T-helper 22 cell (primary cell): ENCODE data around the gene CMYA5.
"Not testable (repeated sequence)": the region's sequence is repeated elsewhere in the genome, so short reads cannot be mapped to it uniquely, and the experiment has no call there.

Experiments used
- DNase-seq: peaks from one replicate; pipeline ENCODE4 v3.0.0-alpha.2; 2020; ENCODE audit warnings: low read depth

The CMYA5 gene

DNA sequence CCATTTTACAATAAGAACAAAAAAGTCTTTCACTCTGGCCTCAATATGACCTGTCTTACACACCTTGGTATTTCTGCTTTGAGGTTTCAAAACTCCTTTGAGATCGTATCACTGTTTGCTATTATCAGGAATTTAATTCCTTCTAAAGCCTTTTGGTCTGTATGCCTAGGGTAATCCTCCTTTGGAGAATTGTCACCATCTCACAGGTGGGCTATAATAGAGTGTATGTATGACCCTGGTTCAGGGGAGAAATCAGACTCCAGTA lies 13.7 kb downstream of the CMYA5 start:
- DNase-seq: no peak

DNA sequence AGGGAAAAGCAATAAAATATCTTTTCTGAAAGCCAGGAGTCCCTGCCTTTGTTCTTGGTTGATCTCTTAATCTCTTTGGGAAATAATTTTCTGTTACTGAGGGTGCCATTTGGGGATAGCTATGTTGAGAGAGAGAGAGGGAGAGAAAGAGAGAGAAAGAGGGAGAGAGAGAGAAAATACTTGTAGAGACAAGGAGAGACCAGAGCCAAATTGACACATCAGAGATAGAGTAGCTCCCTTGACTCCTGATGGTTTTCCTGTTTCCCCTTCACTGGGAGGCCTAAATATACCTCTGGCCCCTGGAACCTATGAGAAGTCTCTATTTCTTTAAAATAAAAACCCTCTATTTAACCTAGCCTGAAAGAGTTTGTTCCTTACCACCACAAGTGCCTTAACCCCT lies 14.9 kb downstream of the CMYA5 start:
- DNase-seq: no peak

DNA sequence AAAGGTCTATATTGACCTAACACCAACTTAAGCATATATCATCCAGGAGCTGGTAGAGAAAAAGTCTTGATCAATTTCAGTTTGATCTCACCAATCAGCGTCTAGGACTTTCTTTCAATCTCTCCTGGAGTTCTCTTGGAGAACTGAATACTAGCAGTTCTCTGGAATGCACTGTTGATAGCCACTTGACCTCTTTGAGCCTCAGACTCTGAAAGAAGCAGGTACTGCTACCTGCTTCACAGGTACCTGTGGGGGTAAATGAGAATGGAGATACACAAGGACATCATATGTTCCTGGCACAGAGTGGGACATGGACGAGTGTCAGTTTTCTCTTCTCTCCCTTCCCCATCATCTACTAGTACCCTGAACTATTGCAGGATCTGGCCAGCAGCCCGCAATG lies 16.0 kb downstream of the CMYA5 start:
- DNase-seq: no peak

DNA sequence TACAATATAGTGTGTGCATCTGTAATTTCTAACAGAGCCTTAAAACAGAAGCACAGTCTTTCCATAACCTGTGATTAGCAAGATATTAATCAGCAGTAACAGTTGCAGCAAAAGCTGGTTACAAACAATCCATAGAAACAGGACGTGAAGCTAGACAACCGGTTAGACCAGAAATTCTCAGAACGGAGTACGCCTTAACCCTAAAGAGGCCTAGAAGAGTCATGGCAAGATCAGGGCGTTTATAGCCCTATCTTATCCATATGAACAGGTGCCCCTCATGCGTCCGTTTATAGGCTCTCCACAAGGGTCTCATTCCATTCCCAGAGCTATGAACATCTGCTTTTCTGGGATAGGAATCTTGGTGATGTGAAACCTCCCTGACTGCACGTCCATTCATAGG lies 16.7 kb downstream of the CMYA5 start:
- not testable (repeated sequence) for DNase-seq

DNA sequence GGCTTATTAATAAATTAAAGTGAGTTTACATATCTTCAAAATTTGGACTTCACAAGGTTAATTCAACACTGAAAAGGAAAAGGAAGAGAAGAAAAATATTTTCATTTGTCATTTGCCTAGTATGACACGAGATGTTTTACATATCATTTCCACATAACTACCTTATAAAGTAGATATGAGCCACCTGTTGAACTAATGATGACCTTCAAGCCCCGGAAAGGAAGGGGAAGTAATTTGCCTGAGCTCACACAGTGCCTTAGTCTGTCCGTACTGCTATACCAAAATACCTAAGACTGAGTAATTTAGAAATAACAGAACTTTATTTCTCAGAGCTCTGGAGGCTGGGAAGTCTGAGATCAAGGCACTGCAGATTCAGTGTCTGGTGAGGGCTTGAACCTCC lies 17.9 kb downstream of the CMYA5 start:
- DNase-seq: no peak

DNA sequence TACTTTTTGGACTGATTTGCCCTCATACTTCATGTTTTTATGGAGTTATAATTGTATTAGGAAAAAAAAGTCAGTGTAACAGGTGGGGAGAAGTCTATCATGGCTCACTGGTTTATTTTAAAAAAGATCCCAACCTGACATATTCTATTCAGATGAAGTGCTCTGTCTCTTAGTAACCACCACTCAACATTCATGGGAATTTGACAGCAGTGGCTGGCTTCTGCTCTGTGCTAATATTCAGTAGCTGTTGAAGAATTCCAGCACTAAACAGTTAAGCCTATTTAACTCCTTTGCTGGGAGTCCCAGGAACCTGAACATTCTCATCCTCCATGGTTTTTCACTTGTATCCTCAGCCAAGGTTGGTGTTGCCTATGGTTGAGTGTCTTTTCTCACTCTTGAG lies 23.1 kb downstream of the CMYA5 start:
- no peak for DNase-seq

DNA sequence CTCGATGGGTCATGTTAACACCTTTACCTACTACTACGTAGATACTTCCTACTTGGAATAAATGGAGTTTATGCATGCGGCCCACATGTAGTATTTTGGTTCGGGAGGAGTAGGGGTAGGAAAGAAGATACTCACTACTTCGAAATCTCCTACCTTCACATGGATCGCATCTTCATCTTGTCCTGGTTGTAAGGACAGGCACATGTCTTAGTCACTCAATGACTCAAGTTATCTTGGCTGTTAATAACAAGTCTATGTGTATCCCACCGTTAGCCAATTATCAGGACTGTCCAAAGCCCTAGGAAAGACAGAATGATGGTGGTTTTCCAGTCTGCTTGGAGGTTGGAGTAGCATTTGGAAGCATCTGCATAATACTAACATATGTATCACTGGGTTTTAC lies 24.1 kb downstream of the CMYA5 start:
- DNase-seq: no peak

DNA sequence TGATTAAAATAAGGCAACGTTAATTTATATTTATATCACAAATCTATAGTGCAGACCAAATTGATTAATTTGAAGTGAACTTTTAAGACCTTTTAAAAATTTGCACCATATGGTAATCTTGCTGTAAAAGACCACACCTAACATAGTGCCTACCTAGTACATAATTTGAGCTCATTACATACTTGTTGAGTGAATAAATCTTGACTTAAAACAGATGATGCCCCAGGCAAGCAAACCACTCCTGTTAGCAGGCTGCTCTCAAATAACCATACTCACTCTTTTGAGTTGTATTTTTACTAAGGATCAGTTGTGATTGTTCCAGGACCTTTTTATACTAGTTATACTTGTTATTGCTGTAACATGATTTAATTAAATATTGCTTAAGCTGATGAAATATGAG lies 27.2 kb downstream of the CMYA5 start:
- no peak for DNase-seq

DNA sequence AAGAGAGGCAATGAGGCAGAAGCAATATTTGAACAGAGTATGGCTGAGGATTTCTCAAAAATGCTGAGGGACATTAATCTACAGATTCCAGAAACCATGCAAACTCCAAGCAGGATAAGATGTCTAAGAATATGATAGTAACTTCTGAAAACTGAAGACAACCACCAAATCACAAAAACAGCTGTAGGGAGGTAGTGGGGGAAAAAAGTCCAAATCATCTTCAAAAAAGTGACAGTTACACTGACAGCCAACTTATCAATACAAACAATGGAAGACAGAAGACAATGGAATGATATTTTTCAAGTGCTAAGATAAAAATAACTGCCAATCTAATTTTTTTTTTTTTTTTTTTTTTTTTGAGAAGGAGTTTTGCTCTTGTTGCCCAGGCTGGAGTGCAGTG lies 30.5 kb downstream of the CMYA5 start:
- no peak for DNase-seq

DNA sequence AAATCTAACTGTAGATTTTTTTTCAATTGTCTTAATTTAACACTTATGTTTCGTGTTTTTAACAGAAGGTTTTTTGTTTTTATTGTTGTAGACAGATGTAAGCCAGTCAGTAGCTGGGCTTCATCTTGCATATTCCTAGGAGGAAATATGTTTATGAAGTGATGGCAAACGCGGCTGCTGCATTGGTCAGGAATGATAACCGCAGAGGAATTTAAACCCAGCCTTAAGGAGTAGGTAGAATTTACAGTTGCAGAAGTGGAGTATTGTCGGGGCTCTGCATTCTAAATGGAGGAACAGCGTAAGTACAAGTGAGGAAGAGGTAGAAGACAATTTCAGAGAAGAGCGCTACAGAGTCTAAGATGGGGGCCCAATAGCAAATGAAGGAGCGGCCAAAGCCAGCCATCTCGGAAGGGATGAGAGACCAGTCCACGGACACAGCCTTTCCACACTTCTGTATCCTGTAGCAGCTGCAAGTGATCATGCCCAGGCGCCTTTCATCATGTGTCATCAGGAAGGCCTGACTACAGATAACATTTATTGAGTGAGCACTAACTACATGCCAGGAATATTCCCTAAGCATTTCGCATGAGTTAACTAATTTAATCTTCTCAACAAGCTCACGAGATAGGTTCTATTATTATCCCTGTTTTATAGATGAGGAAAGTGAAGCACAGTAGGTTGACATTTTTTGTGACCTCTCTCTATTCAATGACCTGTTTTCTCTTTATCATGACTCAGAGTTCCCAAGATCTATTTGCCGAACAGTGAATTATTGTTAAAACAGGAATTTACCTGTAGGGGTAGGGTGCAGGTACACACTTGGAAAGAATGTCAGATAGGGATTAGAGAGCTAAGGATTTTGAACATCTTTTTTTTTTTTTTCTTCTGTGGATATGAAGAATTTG lies 38.1 kb downstream of the CMYA5 start:
- no peak for DNase-seq

DNA sequence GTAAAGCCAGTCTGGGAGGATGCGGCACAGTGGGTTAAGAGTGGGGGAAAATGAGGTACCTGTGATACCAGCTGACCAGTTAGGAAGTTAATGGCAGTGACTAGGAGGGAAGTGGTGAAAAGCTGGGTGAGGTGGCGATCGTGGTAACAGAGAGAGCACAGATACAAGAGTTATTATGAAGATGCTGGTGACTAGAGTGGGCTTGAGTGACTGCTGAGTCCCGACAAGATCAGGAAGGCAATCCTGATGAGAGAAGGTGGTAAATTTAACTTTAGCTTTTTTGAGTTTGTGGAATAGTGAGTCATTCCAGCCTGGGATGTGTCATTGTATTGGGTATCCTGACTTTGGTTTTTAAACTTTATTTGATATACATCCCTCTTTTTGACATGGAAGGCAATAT lies 38.8 kb downstream of the CMYA5 start:
- DNase-seq: no peak

DNA sequence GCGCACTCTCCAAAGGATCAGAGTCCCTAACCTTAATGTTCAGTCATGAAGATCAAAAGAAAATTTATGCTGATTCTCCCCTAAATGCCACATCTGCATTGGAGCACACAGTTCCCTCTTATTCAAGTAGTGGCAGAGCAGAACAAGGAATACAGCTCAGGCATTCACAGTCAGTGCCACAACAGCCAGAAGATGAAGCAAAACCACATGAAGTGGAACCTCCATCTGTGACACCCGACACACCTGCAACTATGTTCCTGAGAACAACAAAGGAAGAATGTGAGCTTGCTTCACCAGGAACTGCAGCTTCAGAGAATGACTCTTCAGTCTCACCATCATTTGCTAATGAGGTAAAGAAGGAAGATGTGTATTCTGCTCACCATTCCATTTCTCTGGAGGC lies 40.0 kb downstream of the CMYA5 start:
- no peak for DNase-seq

DNA sequence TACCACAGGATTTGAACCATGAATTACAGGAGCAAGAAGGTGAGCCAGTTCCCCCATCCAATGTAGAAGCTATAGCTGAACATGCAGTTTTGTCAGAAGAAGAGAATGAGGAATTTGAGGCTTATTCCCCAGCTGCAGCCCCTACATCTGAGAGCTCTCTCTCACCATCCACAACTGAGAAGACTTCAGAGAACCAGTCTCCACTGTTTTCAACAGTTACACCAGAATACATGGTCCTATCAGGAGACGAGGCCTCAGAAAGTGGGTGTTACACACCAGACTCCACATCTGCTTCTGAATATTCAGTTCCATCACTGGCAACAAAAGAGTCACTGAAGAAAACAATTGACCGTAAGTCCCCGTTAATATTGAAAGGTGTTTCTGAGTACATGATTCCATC lies 40.9 kb downstream of the CMYA5 start:
- no peak for DNase-seq

DNA sequence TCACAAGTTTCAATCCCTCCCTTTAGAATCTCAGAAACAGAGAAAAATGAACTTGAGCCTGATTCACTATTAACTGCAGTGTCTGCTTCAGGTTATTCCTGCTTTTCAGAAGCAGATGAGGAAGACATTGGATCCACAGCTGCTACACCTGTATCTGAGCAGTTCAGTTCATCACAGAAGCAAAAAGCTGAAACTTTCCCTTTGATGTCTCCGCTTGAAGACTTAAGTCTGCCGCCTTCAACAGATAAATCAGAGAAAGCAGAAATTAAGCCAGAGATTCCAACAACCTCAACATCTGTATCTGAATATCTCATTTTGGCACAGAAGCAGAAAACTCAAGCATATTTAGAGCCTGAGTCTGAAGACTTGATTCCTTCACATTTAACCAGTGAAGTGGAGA lies 42.1 kb downstream of the CMYA5 start:
- DNase-seq: no peak

DNA sequence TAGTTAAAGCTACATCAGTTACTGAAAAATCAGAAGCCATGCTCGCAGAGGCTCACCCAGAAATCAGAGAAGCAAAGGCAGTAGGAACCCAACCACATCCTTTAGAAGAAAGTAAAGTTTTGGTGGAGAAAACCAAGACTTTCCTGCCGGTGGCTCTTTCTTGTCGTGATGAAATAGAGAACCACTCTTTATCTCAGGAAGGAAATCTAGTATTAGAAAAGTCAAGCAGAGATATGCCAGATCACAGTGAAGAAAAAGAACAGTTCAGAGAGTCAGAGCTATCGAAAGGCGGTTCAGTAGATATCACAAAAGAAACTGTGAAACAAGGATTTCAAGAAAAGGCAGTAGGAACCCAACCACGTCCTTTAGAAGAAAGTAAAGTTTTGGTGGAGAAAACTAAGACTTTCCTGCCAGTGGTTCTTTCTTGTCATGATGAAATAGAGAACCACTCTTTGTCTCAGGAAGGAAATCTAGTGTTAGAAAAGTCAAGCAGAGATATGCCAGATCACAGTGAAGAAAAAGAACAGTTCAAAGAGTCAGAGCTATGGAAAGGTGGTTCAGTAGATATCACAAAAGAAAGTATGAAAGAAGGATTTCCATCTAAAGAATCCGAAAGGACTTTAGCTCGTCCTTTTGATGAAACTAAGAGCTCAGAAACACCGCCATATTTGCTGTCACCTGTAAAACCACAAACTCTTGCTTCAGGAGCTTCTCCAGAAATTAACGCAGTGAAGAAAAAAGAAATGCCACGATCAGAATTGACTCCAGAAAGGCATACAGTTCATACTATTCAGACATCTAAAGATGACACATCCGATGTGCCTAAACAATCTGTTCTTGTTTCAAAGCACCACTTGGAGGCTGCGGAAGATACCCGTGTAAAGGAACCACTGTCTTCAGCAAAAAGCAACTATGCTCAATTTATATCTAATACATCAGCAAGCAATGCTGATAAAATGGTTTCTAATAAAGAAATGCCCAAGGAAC lies 47.2 kb downstream of the CMYA5 start:
- DNase-seq: no peak

DNA sequence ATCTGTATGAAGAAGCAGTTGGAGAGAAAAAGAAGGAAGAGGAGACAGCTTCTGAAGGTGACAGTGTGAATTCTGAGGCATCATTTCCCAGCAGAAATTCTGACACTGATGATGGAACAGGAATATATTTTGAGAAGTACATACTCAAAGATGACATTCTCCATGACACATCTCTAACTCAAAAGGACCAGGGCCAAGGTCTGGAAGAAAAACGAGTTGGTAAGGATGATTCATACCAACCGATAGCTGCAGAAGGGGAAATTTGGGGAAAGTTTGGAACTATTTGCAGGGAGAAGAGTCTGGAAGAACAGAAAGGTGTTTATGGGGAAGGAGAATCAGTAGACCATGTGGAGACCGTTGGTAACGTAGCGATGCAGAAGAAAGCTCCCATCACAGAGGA lies 48.7 kb downstream of the CMYA5 start:
- DNase-seq: no peak

DNA sequence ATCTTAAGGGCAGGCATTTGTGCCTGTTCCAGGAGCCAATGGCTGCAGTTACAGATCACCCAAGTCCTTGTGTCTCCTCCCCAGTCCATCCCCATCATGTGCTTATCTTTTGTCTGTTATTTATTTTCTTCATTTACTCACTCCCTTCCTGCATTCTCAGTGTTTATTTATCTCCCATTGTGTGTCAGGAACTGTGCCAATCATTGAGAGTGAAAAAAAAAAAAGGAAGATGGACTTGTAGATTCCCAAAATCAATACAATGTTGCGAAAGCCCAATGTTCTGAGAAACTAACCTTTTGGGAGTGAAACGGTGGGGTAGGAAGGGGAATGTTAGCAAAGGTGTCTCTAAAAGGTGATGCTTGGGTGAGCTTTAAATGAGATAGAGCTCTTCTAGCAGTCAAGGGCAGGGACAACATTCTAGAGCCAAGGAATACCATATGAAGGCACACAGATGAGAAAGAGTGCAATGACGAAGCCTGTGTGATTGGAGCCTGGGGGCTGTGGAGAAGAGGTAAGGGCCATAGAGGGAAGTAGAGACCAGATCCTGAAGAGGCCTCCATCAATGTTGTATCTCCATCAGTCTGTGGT lies 53.0 kb downstream of the CMYA5 start:
- no peak for DNase-seq

DNA sequence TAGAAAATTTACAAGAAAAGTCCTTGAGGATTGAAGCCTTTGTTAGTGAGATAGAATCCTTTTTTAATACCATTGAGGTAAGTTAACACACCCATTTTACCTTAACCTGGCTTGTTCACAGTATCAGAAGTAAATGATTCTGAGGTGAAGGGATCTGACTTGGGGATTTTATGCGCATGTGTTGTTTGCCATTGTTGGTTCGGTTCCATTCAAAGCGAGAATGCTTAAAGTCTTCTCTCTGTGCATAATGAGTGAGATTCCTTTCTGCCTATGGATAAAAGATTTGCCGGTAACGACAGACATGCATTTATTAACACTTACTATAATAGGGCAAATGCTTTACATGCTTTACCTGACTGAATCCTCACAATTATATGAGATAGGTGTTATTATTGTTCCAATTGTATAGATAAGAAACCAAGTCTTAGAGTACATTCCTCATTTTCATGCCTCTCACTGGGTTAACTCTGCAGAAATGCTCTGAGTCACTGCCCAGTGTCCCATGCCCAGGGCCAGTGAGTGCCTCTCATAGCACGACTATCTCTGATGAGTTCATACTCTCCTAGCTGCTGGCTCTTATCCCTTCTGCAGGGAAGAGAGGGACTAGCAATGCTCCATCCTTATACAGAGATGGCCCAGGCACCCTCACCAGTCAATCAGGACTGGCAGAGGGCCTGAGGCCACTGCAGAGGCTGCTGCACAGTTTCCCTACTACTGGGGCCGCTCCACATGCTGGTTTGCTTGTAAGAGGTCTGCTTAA lies 54.4 kb downstream of the CMYA5 start:
- no peak for DNase-seq

DNA sequence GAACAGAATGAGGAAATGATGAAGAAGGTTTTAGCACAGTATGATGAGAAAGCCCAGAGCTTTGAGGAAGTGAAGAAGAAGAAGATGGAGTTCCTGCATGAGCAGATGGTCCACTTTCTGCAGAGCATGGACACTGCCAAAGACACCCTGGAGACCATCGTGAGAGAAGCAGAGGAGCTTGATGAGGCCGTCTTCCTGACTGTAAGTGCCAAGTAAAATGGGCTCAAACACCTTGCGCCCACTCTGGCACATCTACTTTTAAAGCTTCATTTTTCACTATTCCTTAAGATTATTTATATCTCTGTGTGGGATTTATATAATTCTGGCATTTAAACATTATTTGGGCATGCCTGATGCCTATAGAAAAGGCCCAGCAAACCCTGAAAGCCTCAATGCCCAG lies 55.6 kb downstream of the CMYA5 start:
- no peak for DNase-seq

DNA sequence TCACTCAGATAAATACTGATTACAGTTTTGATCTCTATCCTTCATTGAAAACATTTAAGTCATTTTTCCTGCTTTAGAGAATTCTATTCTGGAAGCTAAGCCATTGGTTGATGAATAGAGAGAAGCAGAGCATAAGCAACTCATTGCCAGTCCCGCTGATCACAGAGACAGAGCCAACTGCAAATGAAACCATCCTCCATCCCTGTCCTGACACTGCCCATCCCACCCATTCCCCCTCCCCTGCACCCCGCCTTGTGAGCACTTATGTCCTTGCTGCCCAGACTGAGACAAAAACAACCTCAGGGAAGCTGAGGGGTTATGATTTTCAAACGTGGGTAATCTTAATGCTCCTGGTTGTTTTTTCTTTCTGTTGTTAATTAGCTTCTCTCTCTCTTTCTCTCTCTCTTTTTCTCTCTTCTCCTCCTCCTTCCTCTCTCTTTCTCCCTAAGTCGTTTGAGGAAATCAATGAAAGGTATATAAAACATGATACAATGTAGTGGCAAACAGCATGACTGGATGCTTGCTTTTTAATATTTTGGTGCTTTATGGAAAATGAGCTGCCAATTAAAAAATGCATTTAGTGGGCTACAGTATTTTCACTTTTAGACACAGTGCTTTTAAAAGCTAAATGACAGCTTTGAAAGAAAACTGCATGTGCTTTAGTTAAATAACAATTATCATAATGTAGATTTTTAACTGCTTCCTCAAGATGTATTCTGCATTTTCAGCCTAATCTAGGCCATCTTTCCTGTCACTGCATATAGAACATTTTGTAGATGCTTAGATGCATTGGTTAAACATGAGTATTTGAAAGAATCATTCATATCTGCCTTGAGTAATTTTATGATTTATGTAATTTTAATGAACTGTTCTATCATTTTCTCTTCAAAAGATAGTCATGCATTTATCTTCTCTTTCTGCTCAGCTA lies 57.3 kb downstream of the CMYA5 start:
- DNase-seq: no peak
